HEK293T (cell line): ENCODE results near the gene TDRD5.

Source experiments
- ARNT ChIP-seq: fragments of 450-650 bp; IDR thresholded peaks from 2 replicates; pipeline ENCODE4 v1.6.1; 2017; ENCODE audit warnings: mild to moderate bottlenecking
- BHLHE40 ChIP-seq: fragments of 450-650 bp; IDR thresholded peaks from 2 replicates; pipeline ENCODE4 v1.6.1; 2016; ENCODE audit warnings: mild to moderate bottlenecking, moderate library complexity, borderline replicate concordance
- CTBP1 ChIP-seq: fragments of 450-650 bp; IDR thresholded peaks from 2 replicates; pipeline ENCODE4 v1.6.1; 2016; ENCODE audit warnings: borderline replicate concordance
- ELF4 ChIP-seq: fragments of 450-650 bp; IDR thresholded peaks from 2 replicates; pipeline ENCODE4 v1.6.1; 2017; ENCODE audit warnings: antibody characterized with exemption
- FOXA1 ChIP-seq: fragments of 450-650 bp; IDR thresholded peaks from 2 replicates; pipeline ENCODE4 v1.6.1; 2016; ENCODE audit warnings: mild to moderate bottlenecking
- FOXK2 ChIP-seq: fragments of 450-650 bp; IDR thresholded peaks from 2 replicates; pipeline ENCODE4 v1.6.1; 2016; ENCODE audit warnings: mild to moderate bottlenecking
- FOXM1 ChIP-seq: fragments of 450-650 bp; IDR thresholded peaks from 2 replicates; pipeline ENCODE4 v1.6.1; 2017; ENCODE audit warnings: mild to moderate bottlenecking, borderline replicate concordance
- HDGF ChIP-seq: fragments of 450-650 bp; IDR thresholded peaks from 2 replicates; pipeline ENCODE4 v1.6.1; 2017; ENCODE audit warnings: antibody characterized with exemption, borderline replicate concordance
- NFRKB ChIP-seq: fragments of 450-650 bp; IDR thresholded peaks from 2 replicates; pipeline ENCODE4 v1.6.1; 2016; ENCODE audit warnings: mild to moderate bottlenecking, moderate library complexity
- SP1 ChIP-seq: fragments of 450-650 bp; IDR thresholded peaks from 2 replicates; pipeline ENCODE4 v1.6.1; 2017
- TARDBP ChIP-seq: fragments of 450-650 bp; IDR thresholded peaks from 2 replicates; pipeline ENCODE4 v1.6.1; 2016
- TF ChIP-seq, protein P1 (sequence below): fragments of 450-650 bp; IDR thresholded peaks from 2 replicates; pipeline ENCODE4 v1.6.1; 2016

GRCh38 chr1:179731643-179732042 lies 140.0 kb downstream of the TDRD5 start:
- TF ChIP-seq, protein P1, sequence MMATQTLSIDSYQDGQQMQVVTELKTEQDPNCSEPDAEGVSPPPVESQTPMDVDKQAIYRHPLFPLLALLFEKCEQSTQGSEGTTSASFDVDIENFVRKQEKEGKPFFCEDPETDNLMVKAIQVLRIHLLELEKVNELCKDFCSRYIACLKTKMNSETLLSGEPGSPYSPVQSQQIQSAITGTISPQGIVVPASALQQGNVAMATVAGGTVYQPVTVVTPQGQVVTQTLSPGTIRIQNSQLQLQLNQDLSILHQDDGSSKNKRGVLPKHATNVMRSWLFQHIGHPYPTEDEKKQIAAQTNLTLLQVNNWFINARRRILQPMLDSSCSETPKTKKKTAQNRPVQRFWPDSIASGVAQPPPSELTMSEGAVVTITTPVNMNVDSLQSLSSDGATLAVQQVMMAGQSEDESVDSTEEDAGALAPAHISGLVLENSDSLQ: no peak
- TF ChIP-seq ARNT (no peak), FOXK2 (no peak), FOXA1 (no peak), BHLHE40 (no peak), HDGF (no peak), CTBP1 (no peak), TARDBP (no peak), FOXM1 (no peak), NFRKB (no peak), SP1 (no peak), ELF4 (no peak)
